ENCODE data around the gene FGF19.
A peak's percentile ranks its signal among the peaks of the same experiment; 100 is the strongest.

FGF19 gene

GRCh38 chr11:69659591-69659990 lies 44.2 kb downstream of the FGF19 start:
- no peak for TF ChIP-seq CTCF (IDR thresholded peaks at IDR 0.05)
- H3K4me1 ChIP-seq: peaks cover 0 to 2% (median 0%) of the 10 kb centered on the region in 4 donors
- DNase-seq: peak in 1 of 2 donors; percentile 45
- intact Hi-C loops (cut with DNase I; ENCODE audit: low total_unique reads): no loop called here
- no peak overlapping the region for H3K27ac ChIP-seq
- H3K4me3 ChIP-seq: no peak overlapping the region
- no peaks in the 10 kb centered on the region for H3K27me3 ChIP-seq
- H3K9me3 ChIP-seq: no peaks in the 10 kb centered on the region
- H3K36me3 ChIP-seq: peaks cover 0 to 40% (median 18%) of the 10 kb centered on the region in 3 donors

GRCh38 chr11:69658626-69659450 lies 45.0 kb downstream of the FGF19 start:
- Histone ChIP-seq H3K27ac (no peak overlapping the region), H3K4me1 (peaks cover 0 to 2% (median 0%) of the 10 kb centered on the region in 4 donors), H3K36me3 (peaks cover 0 to 40% (median 17%) of the 10 kb centered on the region in 3 donors), H3K27me3 (no peaks in the 10 kb centered on the region), H3K9me3 (no peaks in the 10 kb centered on the region), H3K4me3 (no peak overlapping the region)
- intact Hi-C loops (cut with DNase I; ENCODE audit: low total_unique reads): no loop called here
- DNase-seq: peak in 1 of 2 donors; percentile 34
- no peak for TF ChIP-seq CTCF (IDR thresholded peaks at IDR 0.05)

- Histone ChIP-seq H3K9me3 (no peaks in the 10 kb centered on the region), H3K27me3 (no peaks in the 10 kb centered on the region), H3K36me3 (peaks cover 1 to 40% (median 15%) of the 10 kb centered on the region in 3 donors), H3K4me3 (no peak overlapping the region), H3K27ac (no peak overlapping the region), H3K4me1 (peaks cover 0 to 2% (median 0%) of the 10 kb centered on the region in 4 donors)
- TF ChIP-seq CTCF (IDR thresholded peaks at IDR 0.05): no peak
- intact Hi-C loops (cut with DNase I; ENCODE audit: low total_unique reads): no loop called here
- peak in 1 of 2 donors; percentile 54 for DNase-seq
Measured at GRCh38 chr11:69657911-69658625, 45.8 kb downstream of the FGF19 start.

- no peak overlapping the region for H3K4me3 ChIP-seq
- no peak overlapping the region for H3K27ac ChIP-seq
Measured at GRCh38 chr11:69657456-69657910, 46.3 kb downstream of the FGF19 start.

More at GRCh38 chr11:69657456-69657910, 46.3 kb downstream of the FGF19 start:
- H3K9me3 ChIP-seq: no peaks in the 10 kb centered on the region
- peaks cover 6 to 38% (median 15%) of the 10 kb centered on the region in 3 donors for H3K36me3 ChIP-seq
- peaks cover 0 to 2% (median 0%) of the 10 kb centered on the region in 4 donors for H3K4me1 ChIP-seq
- peak in 1 of 2 donors; percentile 57 for DNase-seq
- TF ChIP-seq CTCF (IDR thresholded peaks at IDR 0.05): no peak
- no peaks in the 10 kb centered on the region for H3K27me3 ChIP-seq
- intact Hi-C loops (cut with DNase I; ENCODE audit: low total_unique reads): no loop called here

Measured in tibial artery (tissue), 4 donors.